ENCODE data around the gene EPHB2.
"Not testable (repeated sequence)": the region's sequence is repeated elsewhere in the genome, so short reads cannot be mapped to it uniquely, and the experiment has no call there.

EPHB2 gene

DNA sequence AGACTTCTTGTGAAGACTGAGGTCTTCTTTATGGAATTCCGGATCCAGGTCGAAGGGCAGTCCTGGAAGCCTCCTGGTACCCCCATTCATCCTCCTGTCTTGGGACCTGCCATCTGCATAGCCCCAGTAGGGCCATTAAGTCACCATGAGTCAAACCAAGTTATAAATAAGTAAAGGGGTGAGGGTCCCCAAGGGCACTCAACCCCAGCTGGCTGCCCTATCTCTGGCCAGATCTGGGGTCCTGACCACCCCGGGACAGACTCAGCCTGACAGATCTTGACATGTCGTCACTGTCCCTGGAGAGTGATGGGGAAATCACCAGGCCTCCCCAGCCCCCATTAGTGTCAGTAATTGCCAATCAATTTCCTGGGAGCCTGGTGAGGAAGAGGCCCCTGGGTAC is 108.7 kb downstream of the EPHB2 start:
- DNase-seq (ENCODE audit: low spot score): no peak

DNA sequence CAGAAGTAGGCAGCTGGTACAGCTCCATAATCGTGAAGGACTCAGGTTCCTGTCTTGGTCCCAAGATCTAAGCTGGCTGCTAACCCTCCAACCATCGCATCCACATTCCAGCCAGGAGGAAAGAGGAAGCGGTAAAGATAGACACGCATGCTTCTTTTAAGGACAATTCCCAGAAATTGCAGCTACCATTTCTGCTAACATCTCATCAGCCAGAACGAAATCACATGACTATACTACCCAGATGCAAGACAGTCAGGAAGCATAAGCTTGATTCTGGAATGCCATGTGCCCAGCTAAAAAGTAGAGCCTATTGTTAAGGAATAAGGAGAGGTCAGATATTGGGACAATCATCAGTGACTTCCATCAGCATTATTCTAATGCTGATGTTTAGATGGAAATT is 110.4 kb downstream of the EPHB2 start:
- no peak for DNase-seq (ENCODE audit: low spot score)

DNA sequence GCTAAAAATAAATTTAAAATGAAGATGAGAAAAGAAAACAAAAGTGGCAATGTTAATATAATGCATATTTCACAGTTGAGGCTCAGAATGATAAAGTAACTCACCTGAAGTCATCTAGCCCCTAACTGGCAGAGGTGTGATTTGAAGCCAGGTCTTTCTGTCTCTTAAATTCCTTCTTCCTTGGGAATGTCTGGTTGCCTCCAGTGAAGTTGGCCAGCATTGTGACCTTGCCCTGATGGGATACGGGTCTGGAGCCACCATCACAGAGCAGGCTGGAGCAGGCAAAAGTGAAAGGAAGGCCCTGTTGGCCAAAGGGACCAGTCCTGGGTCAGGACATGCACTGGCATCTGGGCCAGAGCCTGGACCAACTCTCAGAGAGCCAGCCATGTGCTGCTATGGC is 111.7 kb downstream of the EPHB2 start:
- DNase-seq (ENCODE audit: low spot score): no peak

GRCh38 chr1:22824466-22824865 is 113.8 kb downstream of the EPHB2 start:
- no peak for DNase-seq (ENCODE audit: low spot score)

GRCh38 chr1:22824975-22825374 is 114.3 kb downstream of the EPHB2 start:
- DNase-seq (ENCODE audit: low spot score): no peak

- DNase-seq (ENCODE audit: low spot score): no peak
These were observed 115.0 kb downstream of the EPHB2 start for GRCh38 chr1:22825486-22826189.

GRCh38 chr1:22826604-22827580 is 116.3 kb downstream of the EPHB2 start:
- DNase-seq (ENCODE audit: low spot score): no peak

- no peak for DNase-seq (ENCODE audit: low spot score)
These were observed 117.2 kb downstream of the EPHB2 start for GRCh38 chr1:22827666-22828483.

DNA sequence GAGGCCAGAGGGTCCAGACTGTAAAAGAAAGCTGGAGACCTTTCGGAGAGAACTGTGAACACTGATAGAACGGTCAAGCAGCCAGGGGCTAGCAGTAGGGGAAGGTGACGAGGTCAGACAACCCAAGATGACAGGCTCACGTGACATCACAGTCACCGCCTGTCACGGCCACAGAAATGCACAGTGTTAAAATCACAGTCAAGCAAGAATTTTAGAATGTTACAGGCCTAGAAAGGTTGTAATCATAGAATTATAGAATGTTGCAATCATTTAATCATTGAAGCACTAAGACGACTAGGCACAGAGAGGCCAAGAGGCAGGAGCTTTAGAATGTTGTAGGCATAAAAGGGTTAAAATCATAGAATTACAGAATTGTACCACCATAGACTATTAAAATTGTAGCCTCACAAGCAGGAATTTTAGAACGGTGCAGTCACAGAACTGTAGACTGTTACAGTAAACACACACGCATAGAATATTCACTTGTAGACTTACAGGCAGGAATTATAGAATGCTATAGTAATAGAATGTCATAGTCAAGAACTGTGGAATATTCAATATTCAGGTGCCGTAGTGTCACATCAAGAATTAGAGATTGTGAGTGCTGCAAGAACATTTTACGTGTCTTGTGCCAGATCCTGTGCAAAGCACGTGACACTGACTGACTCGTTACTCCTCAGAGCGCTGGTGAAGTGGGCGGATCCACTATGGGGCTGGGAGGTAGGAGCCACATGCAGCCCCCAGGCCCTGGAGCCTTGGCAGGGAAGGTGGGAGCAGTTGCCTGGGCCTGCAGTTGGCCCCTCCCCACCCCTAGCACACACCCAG is 118.1 kb downstream of the EPHB2 start:
- peak; percentile 68 for DNase-seq (ENCODE audit: low spot score)

DNA sequence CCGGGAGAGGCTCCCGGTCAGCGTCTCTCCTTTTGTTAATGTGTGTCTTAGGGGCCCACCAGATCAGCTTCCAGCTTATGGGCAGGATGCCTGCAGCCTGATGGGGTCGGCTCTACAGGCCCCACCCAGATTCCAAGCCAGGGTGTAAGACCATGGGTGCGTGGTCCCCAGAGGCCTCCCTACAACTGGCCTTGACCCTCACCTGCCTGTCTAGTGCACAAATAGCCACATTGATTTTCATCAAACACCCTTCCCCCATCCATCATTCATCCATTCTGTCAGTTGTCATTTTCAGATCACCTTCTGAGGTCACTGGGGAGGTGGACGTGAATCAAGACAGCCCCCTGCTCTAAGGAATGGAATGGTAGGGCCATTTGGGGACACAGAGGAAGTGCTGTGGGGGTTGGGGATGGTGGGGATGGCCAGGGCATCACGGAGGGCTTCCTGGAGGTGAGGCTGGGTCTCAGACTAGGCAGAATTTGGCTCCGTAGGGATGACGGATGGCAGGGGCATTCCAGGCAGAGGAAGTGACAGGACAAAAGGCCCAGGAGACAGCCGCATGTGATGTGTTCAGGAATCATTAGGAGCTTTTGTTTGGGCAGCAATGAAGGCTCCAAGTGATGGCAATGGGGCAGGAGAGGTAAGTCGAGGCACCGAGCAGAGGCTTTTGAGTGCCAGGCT is 118.8 kb downstream of the EPHB2 start:
- no peak for DNase-seq (ENCODE audit: low spot score)

DNA sequence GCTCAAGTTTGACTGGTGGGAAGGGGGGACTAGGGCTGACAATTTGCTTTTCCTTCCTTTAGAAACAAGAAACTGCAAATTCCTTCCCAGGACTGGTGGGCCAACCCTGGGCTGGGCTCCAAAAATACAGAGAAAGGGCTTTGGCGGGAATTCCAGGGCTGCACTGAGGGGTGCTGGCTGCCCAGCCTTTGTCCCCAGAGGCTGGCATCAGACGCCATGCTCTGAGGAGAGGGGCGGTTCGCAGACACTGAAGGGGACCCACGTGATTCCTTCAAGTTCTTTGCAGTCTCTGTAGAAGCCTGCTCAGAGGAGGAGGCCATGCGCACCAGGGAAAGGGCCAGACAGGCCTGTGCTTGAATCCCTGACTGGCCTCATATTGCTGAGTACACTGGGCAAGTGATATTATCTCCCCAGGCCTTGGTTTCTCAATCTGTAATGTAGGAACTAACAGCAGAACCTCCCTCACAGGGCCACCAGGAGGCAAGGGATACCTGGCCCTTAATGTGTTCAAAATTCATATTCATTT is 119.5 kb downstream of the EPHB2 start:
- no peak for DNase-seq (ENCODE audit: low spot score)

DNA sequence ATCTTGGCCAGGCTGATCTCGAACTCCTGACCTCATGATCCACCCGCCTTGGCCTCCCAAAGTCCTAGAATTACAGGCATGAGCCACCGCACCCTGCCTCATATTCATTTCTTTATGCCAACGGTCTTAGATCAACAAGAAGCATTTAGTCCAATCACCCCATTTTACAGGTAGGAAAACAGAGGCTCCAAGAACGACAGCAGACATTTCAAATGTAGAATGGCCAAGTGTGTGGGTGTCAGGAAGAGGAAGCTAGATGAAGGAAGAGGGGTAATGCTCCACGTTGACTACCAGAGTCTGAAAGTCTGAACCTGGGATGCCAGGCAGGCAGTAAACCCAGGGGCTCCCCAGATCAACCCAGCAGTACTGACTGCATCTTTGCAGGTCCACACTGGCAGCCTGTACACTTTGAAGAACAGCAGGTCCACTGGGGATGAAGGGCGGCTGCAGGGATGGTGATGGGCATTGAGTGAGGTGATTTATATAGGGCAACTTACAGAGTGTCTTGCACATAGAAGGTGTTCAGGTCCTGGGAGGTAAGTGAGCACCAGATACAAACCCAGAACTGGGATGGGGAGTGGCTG is 120.2 kb downstream of the EPHB2 start:
- no peak for DNase-seq (ENCODE audit: low spot score)

DNA sequence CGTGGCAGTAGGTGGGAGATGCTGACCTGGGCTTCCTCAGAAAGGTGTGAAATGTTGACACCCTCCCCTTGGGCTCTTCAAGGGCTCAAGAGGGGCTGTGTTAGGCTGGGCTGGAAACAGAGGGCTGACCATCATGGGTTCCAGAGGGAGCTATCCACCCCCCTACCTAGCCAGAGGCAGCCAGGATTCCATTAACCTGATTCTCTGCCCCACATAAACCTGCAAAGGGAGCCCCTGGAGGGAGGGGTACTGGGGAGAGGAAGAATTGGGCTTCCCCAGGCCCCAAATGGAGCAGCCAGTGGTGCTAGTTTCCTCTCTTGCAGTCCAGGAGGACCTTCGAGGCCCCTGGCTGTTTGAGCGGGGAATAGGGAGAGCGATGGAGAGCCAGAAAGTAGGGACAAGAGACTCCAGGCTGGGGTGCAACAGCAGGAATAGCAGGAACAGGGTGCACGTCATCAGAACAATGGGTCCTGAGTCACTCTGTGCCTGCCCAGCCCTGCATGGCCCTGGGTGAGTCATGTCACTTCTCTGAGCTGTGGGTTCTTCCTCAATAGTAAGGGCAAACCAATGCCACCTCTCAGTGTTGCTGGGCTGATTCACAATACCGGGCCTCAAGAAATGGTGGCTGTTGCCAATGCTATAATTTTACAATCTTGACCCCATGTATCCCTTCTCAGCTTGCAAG is 121.2 kb downstream of the EPHB2 start:
- no peak for DNase-seq (ENCODE audit: low spot score)

DNA sequence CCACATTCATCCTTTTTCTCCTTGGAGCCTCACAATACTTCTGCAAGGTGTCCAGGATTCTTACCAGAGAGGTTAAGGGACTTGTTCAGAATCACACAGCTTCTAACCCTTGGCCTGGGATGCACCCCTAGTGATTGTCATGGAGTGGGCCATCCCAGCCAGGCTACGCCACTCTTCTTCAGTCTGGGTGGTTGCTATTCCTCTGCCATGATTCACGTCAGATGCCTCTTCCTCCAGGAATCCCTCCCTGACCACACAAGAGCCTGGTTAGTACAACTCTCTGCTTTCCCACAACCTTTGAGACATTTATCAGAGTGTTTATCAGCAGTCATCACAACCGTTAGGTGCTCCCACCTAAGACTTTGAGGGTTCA is 121.8 kb downstream of the EPHB2 start:
- no peak for DNase-seq (ENCODE audit: low spot score)

- DNase-seq (ENCODE audit: low spot score): no peak
These were observed 123.1 kb downstream of the EPHB2 start for GRCh38 chr1:22833699-22834098.

- DNase-seq (ENCODE audit: low spot score): not testable (repeated sequence)
These were observed 123.8 kb downstream of the EPHB2 start for GRCh38 chr1:22834420-22834819.

DNA sequence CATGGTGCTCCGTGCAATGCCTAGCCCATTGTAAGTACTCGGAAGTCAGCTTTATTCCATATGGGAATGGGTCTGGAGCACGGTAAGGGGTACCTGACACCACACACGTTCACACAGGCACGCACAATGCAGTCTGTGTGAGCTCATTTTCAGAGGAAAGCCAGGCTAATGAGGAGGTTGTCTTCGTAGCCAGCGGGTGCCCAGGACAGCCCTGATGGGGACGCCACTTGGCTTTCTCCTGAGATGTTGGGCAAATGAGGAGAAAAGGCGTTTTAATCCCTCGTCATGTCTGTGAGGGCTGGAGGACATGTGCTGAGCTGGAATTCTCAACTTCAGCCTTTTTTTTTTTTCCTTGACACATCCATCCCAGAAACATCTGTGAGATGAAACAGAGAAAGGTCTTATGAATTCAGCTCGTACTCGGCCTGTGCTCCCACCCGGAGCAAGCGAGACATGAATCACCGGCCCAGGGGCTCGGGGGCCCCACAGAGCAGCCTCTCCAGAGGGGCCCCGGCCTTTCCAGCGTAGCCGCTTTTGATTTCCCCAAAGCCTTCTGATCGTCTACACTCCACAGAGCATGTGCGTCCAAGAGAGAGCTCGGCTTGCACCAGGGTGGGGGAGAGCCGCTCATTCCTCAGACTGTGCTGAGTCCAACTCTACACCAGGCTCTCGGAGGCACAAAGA is 125.1 kb downstream of the EPHB2 start:
- no peak for DNase-seq (ENCODE audit: low spot score)

DNA sequence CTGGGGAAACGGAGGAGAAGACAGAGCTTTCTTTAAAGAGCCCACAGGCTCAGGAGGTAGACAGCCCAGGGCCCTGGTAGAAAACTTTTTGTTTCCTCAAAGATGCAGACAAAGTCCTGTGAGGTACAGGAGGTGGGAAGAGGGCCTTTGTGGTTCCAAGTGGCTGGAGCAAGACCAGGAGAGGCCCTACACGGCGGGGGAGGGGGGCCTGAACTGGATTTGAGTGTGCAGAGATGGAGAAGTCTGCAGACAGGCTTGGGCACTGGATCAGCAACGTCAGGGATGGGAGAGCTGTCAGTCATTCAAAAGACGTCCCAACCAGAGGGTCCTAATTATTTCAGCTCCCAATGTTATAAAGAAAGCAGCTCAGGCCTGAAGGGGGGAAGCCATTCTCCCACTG is 126.2 kb downstream of the EPHB2 start:
- no peak for DNase-seq (ENCODE audit: low spot score)

DNA sequence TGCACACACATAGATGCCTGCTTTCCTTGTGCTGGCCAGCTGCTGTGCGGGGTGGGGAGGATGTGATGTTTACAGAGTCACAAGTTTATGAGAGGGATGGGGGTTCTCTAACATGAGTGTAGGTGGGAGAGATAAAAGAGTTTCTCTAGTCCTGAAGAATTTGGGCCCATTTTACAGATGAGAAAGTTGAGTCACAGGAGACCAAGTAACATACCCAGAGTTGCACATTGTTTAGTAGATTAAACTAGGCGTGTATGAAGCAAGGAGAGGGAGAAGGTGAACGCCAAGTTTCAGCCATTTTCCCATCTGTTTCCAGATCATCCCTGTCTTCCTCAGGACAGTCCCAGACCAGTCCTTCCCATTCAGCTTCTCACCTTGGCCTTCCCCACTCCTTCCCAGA is 126.7 kb downstream of the EPHB2 start:
- DNase-seq (ENCODE audit: low spot score): no peak

Data from globus pallidus (tissue), 1 donor.